Measurements from ENCODE around the gene RNF31. TPM values are rescaled to one million over a fixed set of nuclear protein-coding genes. Genes with fewer than 3 reads are reported as not detected.

The RNF31 gene
- total RNA-seq, 2 experiments from 2014 or later, result 131 to 153 TPM

DNA sequence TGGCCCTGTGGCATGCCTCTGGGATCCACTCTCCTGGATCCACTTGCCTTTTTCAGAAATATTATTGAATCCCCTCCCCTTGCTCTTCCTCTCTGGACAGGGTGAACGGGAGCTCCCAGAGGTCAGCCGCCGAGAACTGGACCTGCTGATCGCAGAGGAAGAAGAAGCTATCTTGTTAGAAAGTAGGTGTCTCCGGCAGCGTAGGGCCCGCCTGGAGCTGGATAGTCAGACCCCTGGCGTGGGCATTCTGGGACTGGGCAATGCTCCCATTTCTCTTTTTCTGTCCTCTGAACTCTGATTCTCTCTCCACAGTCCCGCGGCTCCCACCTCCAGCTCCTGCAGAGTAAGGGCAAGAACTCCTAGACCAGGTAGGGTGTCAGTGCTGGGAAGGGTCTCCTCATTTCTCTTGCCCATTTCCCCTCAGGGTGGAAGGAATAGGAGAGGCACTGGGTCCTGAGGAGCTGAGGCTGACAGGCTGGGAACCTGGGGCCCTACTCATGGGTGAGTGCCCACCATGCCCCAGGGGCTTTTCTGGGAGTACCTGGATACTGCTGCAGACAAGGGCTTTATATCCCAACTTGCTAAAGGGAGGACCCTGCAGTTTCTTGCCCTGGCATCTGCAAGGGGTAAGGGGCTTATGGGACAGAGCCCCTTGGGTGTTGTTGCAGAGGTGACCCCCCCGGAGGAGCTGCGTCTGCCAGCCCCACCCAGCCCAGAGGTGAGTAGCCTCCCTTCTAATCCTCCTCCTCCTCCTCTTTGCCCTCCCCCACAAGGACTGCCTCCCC lies 29.9 kb downstream of the RNF31 start:
- H3K27ac Mint-ChIP-seq, result no peak overlapping the region
- H3K4me3 Mint-ChIP-seq, result no peak overlapping the region
- no peaks in the 10 kb centered on the region for H3K27me3 Mint-ChIP-seq
- ATAC-seq (ENCODE audit: low read depth) (no peak), DNase-seq (no peak)
- no peaks in the 10 kb centered on the region for H3K9me3 Mint-ChIP-seq
- H3K36me3 Mint-ChIP-seq, result peaks cover 18% of the 10 kb centered on the region
- H3K4me1 Mint-ChIP-seq, result peaks cover 2% of the 10 kb centered on the region
- POLR2A ChIA-PET, result interaction anchor here (0.7 to 3.2 kb wide), 2 partner anchors 11 to 17 kb away, joined by 4 to 14 read pairs; partner anchors contain the start of gene IPO4

DNA sequence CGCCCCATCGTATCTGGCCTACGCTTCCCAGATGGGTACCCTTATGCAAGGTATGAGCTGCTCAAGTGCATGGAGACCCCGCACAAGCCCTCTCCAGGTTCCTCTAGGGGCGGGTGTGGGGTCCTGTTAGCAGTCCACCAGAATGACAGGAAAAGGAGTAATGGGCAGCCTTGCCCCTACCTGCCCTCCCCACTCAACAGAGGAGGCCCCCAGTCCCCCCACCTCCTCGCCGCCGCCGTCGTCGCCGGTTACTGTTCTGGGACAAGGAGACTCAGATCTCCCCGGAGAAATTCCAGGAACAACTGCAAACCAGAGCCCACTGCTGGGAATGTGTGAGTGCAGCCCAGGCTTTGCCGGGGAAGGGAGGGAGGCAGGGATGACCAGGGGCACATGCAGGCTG lies 30.6 kb downstream of the RNF31 start:
- no peaks in the 10 kb centered on the region for H3K27me3 Mint-ChIP-seq
- DNase-seq (no peak), ATAC-seq (ENCODE audit: low read depth) (no peak)
- H3K9me3 Mint-ChIP-seq, result no peaks in the 10 kb centered on the region
- H3K27ac Mint-ChIP-seq, result no peak overlapping the region
- POLR2A ChIA-PET, result interaction anchor here (3.2 kb wide), 1 partner anchor 10 kb away, joined by 14 read pairs; the partner anchor contains the start of gene IPO4
- peaks cover 2% of the 10 kb centered on the region for H3K4me1 Mint-ChIP-seq
- H3K4me3 Mint-ChIP-seq, result no peak overlapping the region
- peaks cover 18% of the 10 kb centered on the region for H3K36me3 Mint-ChIP-seq

DNA sequence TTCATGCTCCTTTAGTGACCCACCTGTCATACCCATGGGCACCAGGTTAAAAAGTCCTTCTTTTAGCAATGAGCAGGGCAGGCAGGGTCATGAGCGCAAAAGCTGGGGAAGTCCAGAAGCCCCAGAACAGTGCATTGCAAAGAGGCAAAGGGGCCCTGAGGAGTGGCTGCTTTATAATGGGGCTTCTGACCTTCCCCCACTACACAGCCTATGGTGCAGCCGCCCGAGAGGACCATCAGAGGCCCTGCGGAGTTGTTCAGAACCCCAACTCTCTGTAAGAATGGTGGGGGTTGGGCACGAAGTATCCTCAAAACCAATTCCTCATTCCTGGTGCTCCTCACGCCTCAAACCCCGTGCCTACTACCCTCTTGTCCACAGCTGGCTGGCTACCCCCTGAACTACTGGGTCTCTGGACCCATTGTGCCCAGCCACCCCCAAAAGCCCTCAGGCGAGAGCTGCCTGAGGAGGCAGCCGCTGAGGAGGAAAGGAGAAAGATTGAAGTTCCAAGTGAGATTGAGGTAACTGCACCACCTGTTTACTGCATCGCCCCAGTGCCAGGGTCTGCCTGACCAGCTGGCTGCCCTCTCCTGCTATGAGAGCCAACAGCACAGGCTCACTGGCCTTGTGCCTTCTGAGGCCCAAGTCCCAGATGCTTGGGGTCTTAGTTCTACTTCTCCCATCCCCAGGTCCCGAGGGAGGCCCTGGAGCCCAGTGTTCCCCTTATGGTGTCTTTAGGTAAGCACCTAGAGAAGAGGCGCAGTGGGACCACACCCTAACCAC lies 31.3 kb downstream of the RNF31 start:
- no peaks in the 10 kb centered on the region for H3K27me3 Mint-ChIP-seq
- POLR2A ChIA-PET, result interaction anchor here (0.7 to 4.0 kb wide), 8 partner anchors 8 to 545 kb away, joined by 3 to 29 read pairs (median 10); partner anchors contain the start of genes IPO4, IRF9, PSME2 and REC8
- DNase-seq, result no peak
- ATAC-seq (ENCODE audit: low read depth), result no peak
- H3K4me3 Mint-ChIP-seq, result no peak overlapping the region
- H3K36me3 Mint-ChIP-seq, result peaks cover 15% of the 10 kb centered on the region
- H3K4me1 Mint-ChIP-seq, result peaks cover 2% of the 10 kb centered on the region
- H3K27ac Mint-ChIP-seq, result no peak overlapping the region
- H3K9me3 Mint-ChIP-seq, result no peaks in the 10 kb centered on the region

DNA sequence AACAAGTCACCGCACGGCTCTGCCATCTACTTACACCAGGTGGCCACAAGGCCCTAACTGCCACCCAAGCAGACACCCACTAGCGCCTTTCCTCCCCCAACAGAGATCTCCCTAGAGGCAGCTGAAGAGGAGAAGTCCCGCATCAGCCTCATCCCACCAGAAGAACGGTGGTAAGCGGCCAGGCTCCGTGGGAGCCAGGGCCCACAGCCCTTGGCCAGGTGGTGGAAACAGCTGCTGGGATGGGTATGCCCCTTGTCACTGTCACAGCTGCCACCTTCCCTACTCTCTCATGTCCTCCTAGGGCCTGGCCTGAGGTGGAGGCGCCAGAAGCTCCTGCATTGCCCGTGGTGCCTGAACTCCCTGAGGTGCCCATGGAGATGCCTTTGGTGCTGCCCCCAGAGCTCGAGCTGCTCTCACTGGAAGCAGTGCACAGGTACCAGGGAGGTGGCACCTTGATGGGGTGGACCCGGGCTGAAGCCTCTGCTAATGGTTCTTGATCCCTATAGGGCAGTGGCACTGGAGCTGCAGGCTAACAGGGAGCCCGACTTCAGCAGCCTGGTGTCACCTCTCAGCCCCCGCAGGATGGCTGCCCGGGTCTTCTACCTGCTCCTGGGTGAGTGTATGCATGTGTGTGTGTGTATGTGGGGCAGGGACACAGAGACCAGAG lies 32.1 kb downstream of the RNF31 start:
- Mint-ChIP-seq H3K27ac (peak overlapping the region; percentile 48), H3K9me3 (no peaks in the 10 kb centered on the region), H3K4me3 (no peak overlapping the region), H3K36me3 (peaks cover 15% of the 10 kb centered on the region), H3K4me1 (peaks cover 2% of the 10 kb centered on the region), H3K27me3 (no peaks in the 10 kb centered on the region)
- DNase-seq (no peak), ATAC-seq (ENCODE audit: low read depth) (no peak)
- POLR2A ChIA-PET, result interaction anchor here (0.7 to 4.0 kb wide), 8 partner anchors 9 to 546 kb away, joined by 3 to 29 read pairs (median 8); partner anchors contain the start of genes IPO4, IRF9, PSME2 and REC8

DNA sequence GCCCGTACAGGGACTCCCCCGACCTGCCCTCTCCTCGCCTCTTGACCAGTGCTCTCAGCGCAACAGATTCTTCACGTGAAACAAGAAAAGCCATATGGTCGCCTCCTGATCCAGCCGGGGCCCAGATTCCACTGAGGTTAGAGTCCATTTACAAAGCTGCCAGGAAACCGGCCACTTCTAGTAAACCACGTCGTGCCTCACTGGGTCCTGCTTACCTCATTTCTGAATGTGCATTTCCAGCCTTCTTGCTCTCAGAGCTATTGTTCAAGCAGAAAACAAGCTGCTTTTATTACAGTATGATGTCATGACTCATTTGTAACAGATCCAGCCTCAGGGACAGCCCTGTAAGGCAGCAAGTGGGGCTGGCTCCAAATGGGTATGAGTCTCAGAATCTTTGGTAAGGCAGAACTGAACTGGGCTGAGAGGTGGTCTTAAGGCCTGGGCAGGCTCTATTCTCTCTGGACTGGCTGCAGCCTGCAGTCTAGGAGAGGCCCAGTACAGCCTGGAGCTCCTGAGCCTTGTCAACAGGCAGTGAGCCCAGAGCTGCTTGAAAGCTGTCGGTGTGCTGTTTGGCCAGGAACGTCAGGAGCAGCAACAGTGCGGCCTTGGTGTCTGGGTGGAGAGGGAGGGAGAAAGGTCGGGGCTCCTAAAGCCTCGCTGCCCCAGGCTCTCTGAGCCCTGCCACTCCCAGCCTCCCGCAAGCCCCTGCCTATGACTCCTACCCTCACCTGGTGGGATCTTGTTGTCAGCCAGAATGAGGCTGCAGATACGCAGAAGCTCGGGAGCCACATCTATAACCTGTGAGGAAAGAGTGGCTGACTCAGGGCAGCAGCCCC lies 32.9 kb downstream of the RNF31 start:
- Mint-ChIP-seq H3K27ac (peak overlapping the region; percentile 25), H3K4me1 (peaks cover under 1% of the 10 kb centered on the region), H3K36me3 (peaks cover 12% of the 10 kb centered on the region), H3K27me3 (no peaks in the 10 kb centered on the region), H3K4me3 (no peak overlapping the region), H3K9me3 (no peaks in the 10 kb centered on the region)
- no peak for ATAC-seq (ENCODE audit: low read depth)
- POLR2A ChIA-PET, result interaction anchor here (1.0 to 4.0 kb wide), 10 partner anchors 7 to 67 kb away, joined by 3 to 29 read pairs (median 6); partner anchors contain the start of genes IPO4, IRF9, PSME2 and REC8
- no peak for DNase-seq

DNA sequence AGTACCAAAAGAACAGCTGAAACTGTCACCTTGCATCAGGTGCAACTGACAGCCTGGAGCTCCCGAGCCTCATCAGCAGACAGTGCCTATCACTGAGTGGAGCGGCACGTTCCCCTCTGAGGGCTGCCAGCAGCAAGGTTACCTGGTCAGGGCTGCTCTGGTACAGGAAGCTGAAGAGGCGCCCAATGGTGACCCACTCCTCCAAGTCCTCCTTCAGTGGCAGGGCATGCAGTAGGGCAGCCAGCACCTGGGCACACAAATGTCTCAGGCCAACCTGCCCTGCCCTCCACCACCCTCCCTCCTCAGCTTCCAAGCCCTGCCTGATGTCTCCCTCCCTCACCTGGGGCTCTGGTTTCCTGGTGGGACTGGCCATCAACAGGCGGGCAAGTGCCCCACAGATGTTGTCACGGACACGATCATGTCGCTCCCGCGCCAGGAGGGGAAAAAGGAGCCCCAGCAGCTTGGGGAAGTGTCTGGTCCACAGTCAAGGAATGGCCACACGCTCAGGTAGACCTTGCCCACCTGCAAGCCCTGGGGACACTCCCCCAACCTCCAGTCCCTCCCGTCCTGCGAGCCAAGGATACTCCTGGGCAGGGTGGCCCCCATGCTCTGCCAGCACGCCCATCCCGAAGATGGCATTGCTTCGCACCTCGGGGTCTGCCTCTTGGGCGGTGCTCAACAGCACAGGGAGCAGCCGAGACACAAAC lies 34.2 kb downstream of the RNF31 start:
- H3K27ac Mint-ChIP-seq, result no peak overlapping the region
- DNase-seq (no peak), ATAC-seq (ENCODE audit: low read depth) (no peak)
- H3K36me3 Mint-ChIP-seq, result peaks cover 14% of the 10 kb centered on the region
- no peaks in the 10 kb centered on the region for H3K27me3 Mint-ChIP-seq
- H3K4me1 Mint-ChIP-seq, result no peaks in the 10 kb centered on the region
- POLR2A ChIA-PET, result interaction anchor here (0.9 to 4.0 kb wide), 8 partner anchors 9 to 65 kb away, joined by 3 to 29 read pairs (median 5); partner anchors contain the start of genes IRF9, PSME1, REC8 and TM9SF1
- no peak overlapping the region for H3K4me3 Mint-ChIP-seq
- H3K9me3 Mint-ChIP-seq, result no peaks in the 10 kb centered on the region

DNA sequence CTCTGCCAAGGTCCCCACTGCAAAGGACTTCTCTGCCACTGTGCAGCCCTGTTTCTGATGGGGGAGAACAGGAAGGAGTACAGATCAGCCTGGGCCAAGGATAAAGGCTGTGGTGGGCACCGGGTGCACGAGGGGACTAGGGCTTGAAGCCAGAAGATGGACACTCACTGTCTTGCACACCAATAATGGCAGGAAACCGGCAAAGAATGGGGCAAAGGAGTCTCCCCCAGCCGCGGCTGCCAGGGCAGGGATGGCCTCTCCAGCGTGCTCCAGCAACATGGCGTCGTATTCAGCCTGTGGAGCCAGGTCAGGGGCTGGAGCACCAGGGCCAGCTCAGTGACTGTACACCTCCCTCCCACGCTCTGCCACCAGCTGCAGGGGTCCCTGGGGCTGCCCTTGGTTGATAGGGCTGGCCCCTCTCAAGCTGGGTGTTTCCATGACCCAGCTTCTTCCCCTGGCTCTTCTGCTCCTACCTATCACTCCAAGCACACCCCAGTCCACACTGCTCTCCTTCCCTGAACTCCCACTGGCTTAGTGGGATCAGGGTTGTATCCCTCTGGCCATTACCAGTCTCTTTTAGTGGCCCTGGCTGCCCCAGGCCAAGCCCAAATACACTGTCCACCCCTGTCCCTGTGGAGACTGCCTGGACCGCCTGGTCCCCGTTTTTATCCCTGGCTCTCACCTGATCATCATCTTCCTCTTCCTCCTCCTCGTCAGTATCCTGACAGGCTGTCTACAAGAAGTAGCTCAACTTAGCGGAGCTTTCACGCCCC lies 35.0 kb downstream of the RNF31 start:
- POLR2A ChIA-PET, result interaction anchor here (0.9 to 4.0 kb wide), 4 partner anchors 9 to 64 kb away, joined by 3 to 29 read pairs (median 6); partner anchors contain the start of gene REC8
- DNase-seq, result no peak
- Mint-ChIP-seq H3K9me3 (no peaks in the 10 kb centered on the region), H3K36me3 (peaks cover 12% of the 10 kb centered on the region), H3K27me3 (no peaks in the 10 kb centered on the region), H3K27ac (peak overlapping the region; percentile 54), H3K4me3 (no peak overlapping the region), H3K4me1 (peaks cover 4% of the 10 kb centered on the region)
- ATAC-seq (ENCODE audit: low read depth), result no peak

DNA sequence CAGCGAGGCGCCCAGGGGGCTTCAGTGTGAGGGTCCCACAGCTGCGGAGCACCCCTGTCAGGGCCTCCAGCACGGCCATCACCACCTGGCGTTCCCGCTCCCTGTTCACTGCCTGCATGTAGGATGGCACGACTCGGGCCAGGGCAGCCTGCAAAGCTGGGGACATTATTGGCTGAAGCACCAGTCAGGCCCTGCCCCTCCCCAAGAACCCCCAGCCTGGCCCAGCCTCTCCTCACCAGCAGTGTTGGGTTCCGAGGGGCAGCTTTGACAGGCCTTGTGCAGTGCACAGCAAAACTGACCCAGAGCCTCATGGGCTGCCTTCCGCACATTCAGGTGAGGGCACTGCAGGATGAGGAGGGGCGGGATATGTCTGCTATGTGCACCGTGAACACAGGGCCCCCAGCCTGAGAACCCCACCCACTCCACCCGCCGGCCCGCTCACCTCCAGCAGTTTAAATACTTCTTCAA lies 35.8 kb downstream of the RNF31 start:
- POLR2A ChIA-PET, result interaction anchor here (0.9 to 2.0 kb wide), 3 partner anchors 10 to 22 kb away, joined by 3 to 8 read pairs (median 7); partner anchors contain the start of gene IRF9
- H3K9me3 Mint-ChIP-seq, result no peaks in the 10 kb centered on the region
- H3K27ac Mint-ChIP-seq, result no peak overlapping the region
- no peak for ATAC-seq (ENCODE audit: low read depth)
- peaks cover 12% of the 10 kb centered on the region for H3K36me3 Mint-ChIP-seq
- no peak for DNase-seq
- peaks cover 10% of the 10 kb centered on the region for H3K4me1 Mint-ChIP-seq
- H3K4me3 Mint-ChIP-seq, result no peak overlapping the region
- no peaks in the 10 kb centered on the region for H3K27me3 Mint-ChIP-seq

DNA sequence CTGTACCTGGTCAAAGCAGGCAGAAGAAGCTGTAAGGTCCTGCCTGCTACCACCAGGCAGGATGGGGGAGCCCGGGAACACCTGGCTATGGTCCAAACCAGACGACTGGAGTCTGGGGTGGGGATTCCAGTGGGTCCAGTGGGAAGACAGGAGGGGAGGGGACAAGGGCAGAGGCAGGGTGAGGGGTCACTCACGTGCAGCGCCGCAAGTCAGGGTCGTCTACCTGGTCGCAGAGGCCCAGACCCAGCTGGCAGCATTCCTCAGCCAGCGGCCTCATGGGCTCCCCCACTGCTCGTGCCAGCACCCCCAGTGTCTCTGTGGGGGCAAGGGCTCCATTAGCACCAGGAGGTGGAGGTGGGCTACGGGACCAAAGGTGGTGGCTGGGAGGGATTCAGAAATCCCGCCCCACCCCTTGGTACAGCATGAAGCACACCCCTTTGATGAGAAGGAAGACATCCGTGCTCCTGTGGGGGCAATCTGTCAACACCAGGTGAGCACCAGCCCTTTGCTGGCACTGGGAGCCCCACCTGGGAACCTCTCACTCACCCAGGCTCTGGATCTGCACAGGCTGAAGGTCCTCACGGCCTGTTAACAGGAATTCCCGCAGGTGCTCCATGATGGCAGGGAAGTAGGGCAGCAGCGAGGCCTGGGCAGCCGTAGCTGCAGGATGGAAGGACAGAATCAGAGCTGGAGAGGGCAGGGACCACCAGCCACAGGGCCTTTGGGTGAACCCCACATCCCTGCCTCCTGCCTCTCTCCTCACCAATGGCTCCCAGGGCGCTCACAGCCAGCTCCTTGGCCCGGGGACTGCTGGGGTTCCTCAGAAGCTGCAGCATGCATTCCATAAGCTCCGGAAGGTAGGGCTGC lies 37.0 kb downstream of the RNF31 start:
- H3K36me3 Mint-ChIP-seq, result peaks cover 11% of the 10 kb centered on the region
- H3K9me3 Mint-ChIP-seq, result no peaks in the 10 kb centered on the region
- no peak for DNase-seq
- no peak for ATAC-seq (ENCODE audit: low read depth)
- H3K27ac Mint-ChIP-seq, result no peak overlapping the region
- H3K4me1 Mint-ChIP-seq, result peaks cover 14% of the 10 kb centered on the region
- POLR2A ChIA-PET, result interaction anchor here (0.6 to 2.0 kb wide), 10 partner anchors 9 to 132 kb away, joined by 3 to 8 read pairs (median 5); partner anchors contain the start of genes CHMP4A, DCAF11, IRF9 and NRL
- H3K27me3 Mint-ChIP-seq, result no peaks in the 10 kb centered on the region
- H3K4me3 Mint-ChIP-seq, result no peak overlapping the region

DNA sequence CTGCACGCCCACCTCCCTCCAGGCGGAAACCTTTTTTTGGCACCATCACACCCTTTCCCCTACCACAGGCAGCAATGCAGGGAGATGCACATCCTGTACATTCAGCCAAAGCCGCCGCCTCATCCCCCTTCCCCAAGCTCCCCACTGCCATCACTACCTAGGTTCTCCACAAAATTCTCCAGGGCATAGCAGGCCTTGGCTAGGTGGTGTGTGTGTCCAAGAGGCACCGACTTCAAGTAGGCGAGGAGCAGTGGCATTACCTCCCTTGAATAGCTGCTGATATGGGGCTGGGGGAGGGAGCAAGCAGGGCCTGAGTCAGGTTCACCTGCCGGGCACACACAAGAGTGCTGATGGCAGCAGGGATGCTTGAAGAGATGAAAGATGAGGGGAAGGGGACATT lies 37.7 kb downstream of the RNF31 start:
- Mint-ChIP-seq H3K9me3 (no peaks in the 10 kb centered on the region), H3K4me1 (peaks cover 18% of the 10 kb centered on the region), H3K4me3 (no peak overlapping the region), H3K36me3 (peaks cover 13% of the 10 kb centered on the region), H3K27me3 (no peaks in the 10 kb centered on the region), H3K27ac (no peak overlapping the region)
- ATAC-seq (ENCODE audit: low read depth), result no peak
- POLR2A ChIA-PET, result interaction anchor here (0.9 to 5.2 kb wide), 6 partner anchors 10 to 70 kb away, joined by 3 to 37 read pairs (median 7); partner anchors contain the start of genes CHMP4A, DCAF11, IRF9 and NRL
- no peak for DNase-seq
